HepG2 (cell line): ENCODE results near the gene CC2D1B. TPM values are rescaled to one million over a fixed set of nuclear protein-coding genes. Genes with fewer than 3 reads are reported as not detected.

Experiments used
- CBX1 ChIP-seq: IDR thresholded peaks from one replicate; pipeline ENCODE4 v1.6.1; 2016; ENCODE audit warnings: antibody characterized with exemption, low read depth
- CSRNP2 ChIP-seq: sonication (generic); formaldehyde crosslinking; conservative IDR thresholded peaks from 2 replicates; pipeline ENCODE4 v1.8.0; 2022; ENCODE audit warnings: low read depth, missing genetic modification reagents
- ELK4 ChIP-seq: sonication (generic); formaldehyde crosslinking; IDR thresholded peaks from 2 replicates; pipeline ENCODE4 v1.9.0; 2021; ENCODE audit warnings: missing genetic modification reagents, borderline replicate concordance
- KDM5B ChIP-seq: sonication (generic); formaldehyde crosslinking; IDR thresholded peaks from 2 replicates; pipeline ENCODE4 v1.4.0; 2020; ENCODE audit warnings: missing genetic modification reagents, mild to moderate bottlenecking, borderline replicate concordance
- NFYC ChIP-seq: IDR thresholded peaks from 2 replicates; pipeline ENCODE4 v1.6.1; 2016; ENCODE audit warnings: missing genetic modification reagents, missing compliant biosample characterization
- THYN1 ChIP-seq: sonication (generic); formaldehyde crosslinking; IDR thresholded peaks from 2 replicates; pipeline ENCODE4 v1.8.1; 2023; ENCODE audit warnings: low read depth, mild to moderate bottlenecking, moderate library complexity, missing genetic modification reagents, borderline replicate concordance
- ZFP91 ChIP-seq: sonication (generic); formaldehyde crosslinking; IDR thresholded peaks from 2 replicates; pipeline ENCODE4 v1.9.0; 2022; ENCODE audit warnings: missing genetic modification reagents, mild to moderate bottlenecking, borderline replicate concordance
- ZNF446 ChIP-seq: sonication (generic); formaldehyde crosslinking; IDR thresholded peaks from 2 replicates; pipeline ENCODE4 v1.5.0; 2020; ENCODE audit warnings: mild to moderate bottlenecking, missing genetic modification reagents
- ZNF530 ChIP-seq: sonication (generic); formaldehyde crosslinking; IDR thresholded peaks from 2 replicates; pipeline ENCODE4 v1.5.0; 2020; ENCODE audit warnings: low read depth, mild to moderate bottlenecking, missing genetic modification reagents
- ZNF614 ChIP-seq: IDR thresholded peaks from 2 replicates; pipeline ENCODE4 v1.6.1; 2018; ENCODE audit warnings: missing biosample characterization, missing genetic modification reagents, inconsistent platforms, borderline replicate concordance
- ZNF747 ChIP-seq: sonication (generic); formaldehyde crosslinking; IDR thresholded peaks from 2 replicates; pipeline ENCODE4 v1.8.1; 2023; ENCODE audit warnings: missing genetic modification reagents, mild to moderate bottlenecking, borderline replicate concordance
- ZNF773 ChIP-seq: sonication (generic); formaldehyde crosslinking; IDR thresholded peaks from 2 replicates; pipeline ENCODE4 v1.4.0; 2020; ENCODE audit warnings: missing genetic modification reagents, borderline replicate concordance
- polyA plus RNA-seq, 8 experiments: library from polyadenylated mRNA; depleted of rRNA in 3 of 8; stranded (reverse) in 7 of 8; unstranded in 1 of 8; fragments of >200 nt; fragmentation: Illumina TruSeq in 4 of 8; extraction: Trizol in 4 of 8; gene quantifications; 2 replicates each; pipeline versions ENCODE4 v1.2.1 to v1.2.3, GENCODE V29; 2011 to 2016; ENCODE audit warnings: low read depth in 4 of 8, missing spikeins in 1 of 8, mixed read lengths in 1 of 8; ENCODE audit not compliant: insufficient read depth in 1 of 8
- total RNA-seq, 5 experiments: library from RNA; depleted of rRNA; stranded (reverse); fragments of >200 nt; fragmentation: Illumina TruSeq; extraction: Trizol; gene quantifications; 2 replicates each; pipeline ENCODE4 v1.2.3, GENCODE V29; 2016; ENCODE audit warnings: low read depth in 1 of 5
- TF ChIP-seq, protein P1 (sequence below): IDR thresholded peaks from 2 replicates; pipeline ENCODE4 v1.6.1; 2016; ENCODE audit warnings: low read depth, missing genetic modification reagents, missing compliant biosample characterization
- TF ChIP-seq, protein P2 (sequence below): sonication (generic); formaldehyde crosslinking; IDR thresholded peaks from 2 replicates; pipeline ENCODE4 v1.5.0; 2020; ENCODE audit warnings: mild to moderate bottlenecking, missing genetic modification reagents, borderline replicate concordance

CC2D1B gene
- total and polyA plus RNA-seq, 2 of the 13 experiments (the other 11 are each of a cell fraction or from before 2014, with no cell fraction given), result 7.2 to 19.2 TPM

DNA sequence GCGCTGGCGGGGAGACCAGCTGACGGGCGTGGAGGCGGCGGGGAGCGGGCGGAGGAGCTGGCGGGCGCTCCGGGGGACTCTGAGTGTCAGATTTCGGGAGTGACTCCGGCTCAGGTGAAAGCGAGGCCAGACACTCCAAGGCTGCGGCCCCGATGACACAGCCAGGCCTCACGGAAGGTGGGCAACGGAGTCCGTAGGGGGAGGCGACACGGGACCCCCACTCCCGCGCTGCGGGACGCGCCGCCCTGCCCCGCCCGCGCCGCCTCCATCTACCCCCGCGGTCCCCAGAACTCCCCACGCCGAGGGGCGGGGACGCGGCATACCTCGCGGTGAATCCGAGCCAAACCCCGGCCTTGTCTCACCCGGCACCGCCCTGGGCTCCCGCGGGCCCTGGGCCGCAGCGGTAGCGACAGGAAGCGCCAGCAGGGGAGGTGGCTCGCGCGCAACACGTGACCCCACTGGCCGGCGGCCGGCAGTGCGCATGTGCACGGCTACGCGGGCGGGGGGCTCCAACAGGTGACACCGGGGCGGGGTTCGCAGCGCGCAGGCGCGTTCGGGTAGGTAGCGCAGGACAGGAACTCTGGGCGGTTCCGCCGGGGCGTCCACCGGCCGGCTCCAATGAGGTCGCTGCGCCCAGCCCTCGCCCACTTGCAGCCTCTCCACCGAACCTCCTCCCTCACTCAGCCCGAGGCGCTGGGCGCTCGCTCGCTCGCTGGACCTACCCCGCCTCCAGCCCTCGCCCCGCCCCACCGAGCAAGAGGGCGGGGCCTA is at the start of gene CC2D1B (continued):
- TF ChIP-seq, protein P1, sequence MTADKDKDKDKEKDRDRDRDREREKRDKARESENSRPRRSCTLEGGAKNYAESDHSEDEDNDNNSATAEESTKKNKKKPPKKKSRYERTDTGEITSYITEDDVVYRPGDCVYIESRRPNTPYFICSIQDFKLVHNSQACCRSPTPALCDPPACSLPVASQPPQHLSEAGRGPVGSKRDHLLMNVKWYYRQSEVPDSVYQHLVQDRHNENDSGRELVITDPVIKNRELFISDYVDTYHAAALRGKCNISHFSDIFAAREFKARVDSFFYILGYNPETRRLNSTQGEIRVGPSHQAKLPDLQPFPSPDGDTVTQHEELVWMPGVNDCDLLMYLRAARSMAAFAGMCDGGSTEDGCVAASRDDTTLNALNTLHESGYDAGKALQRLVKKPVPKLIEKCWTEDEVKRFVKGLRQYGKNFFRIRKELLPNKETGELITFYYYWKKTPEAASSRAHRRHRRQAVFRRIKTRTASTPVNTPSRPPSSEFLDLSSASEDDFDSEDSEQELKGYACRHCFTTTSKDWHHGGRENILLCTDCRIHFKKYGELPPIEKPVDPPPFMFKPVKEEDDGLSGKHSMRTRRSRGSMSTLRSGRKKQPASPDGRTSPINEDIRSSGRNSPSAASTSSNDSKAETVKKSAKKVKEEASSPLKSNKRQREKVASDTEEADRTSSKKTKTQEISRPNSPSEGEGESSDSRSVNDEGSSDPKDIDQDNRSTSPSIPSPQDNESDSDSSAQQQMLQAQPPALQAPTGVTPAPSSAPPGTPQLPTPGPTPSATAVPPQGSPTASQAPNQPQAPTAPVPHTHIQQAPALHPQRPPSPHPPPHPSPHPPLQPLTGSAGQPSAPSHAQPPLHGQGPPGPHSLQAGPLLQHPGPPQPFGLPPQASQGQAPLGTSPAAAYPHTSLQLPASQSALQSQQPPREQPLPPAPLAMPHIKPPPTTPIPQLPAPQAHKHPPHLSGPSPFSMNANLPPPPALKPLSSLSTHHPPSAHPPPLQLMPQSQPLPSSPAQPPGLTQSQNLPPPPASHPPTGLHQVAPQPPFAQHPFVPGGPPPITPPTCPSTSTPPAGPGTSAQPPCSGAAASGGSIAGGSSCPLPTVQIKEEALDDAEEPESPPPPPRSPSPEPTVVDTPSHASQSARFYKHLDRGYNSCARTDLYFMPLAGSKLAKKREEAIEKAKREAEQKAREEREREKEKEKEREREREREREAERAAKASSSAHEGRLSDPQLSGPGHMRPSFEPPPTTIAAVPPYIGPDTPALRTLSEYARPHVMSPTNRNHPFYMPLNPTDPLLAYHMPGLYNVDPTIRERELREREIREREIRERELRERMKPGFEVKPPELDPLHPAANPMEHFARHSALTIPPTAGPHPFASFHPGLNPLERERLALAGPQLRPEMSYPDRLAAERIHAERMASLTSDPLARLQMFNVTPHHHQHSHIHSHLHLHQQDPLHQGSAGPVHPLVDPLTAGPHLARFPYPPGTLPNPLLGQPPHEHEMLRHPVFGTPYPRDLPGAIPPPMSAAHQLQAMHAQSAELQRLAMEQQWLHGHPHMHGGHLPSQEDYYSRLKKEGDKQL (CRISPR knock-in tag), result no peak
- TF ChIP-seq ZFP91 (CRISPR knock-in tag) (peak; percentile 84; the same call in 1 of the 2 replicates), ZNF773 (CRISPR knock-in tag) (peak; percentile 80; the same call in 1 of the 2 replicates), CBX1 (peak; percentile 20), NFYC (peak; percentile 62), ZNF614 (CRISPR knock-in tag) (peak; percentile 33; the same call in 1 of the 2 replicates), ZNF747 (CRISPR knock-in tag) (no peak), ELK4 (0 out of 2 replicates have a peak, but pooled peaks have one; percentile 41), KDM5B (CRISPR knock-in tag) (peak; percentile 85; the same call in 1 of the 2 replicates), ZNF446 (CRISPR knock-in tag) (0 out of 2 replicates have a peak, but pooled peaks have one; percentile 23), CSRNP2 (CRISPR knock-in tag) (no peak), THYN1 (CRISPR knock-in tag) (no peak), ZNF530 (CRISPR knock-in tag) (no peak)
- TF ChIP-seq, protein P2, sequence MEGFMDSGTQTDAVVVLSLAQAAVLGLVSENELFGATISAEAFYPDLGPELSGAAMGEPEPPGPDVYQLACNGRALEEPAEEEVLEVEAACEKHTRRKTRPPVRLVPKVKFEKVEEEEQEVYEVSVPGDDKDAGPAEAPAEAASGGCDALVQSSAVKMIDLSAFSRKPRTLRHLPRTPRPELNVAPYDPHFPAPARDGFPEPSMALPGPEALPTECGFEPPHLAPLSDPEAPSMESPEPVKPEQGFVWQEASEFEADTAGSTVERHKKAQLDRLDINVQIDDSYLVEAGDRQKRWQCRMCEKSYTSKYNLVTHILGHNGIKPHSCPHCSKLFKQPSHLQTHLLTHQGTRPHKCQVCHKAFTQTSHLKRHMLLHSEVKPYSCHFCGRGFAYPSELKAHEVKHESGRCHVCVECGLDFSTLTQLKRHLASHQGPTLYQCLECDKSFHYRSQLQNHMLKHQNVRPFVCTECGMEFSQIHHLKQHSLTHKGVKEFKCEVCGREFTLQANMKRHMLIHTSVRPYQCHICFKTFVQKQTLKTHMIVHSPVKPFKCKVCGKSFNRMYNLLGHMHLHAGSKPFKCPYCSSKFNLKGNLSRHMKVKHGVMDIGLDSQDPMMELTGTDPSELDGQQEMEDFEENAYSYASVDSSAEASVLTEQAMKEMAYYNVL (CRISPR knock-in tag), result no peak
